GM18520 (cell line): ENCODE measurements around the gene MRPL54.
"Not testable (repeated sequence)": the region's sequence is repeated elsewhere in the genome, so short reads cannot be mapped to it uniquely, and the experiment has no call there.

Source experiments
- ATAC-seq: cut with Tn5 transposase; IDR thresholded peaks from one replicate; pipeline ENCODE4 v1.9.1; 2021; ENCODE audit not compliant: unreplicated experiment

MRPL54 gene

DNA sequence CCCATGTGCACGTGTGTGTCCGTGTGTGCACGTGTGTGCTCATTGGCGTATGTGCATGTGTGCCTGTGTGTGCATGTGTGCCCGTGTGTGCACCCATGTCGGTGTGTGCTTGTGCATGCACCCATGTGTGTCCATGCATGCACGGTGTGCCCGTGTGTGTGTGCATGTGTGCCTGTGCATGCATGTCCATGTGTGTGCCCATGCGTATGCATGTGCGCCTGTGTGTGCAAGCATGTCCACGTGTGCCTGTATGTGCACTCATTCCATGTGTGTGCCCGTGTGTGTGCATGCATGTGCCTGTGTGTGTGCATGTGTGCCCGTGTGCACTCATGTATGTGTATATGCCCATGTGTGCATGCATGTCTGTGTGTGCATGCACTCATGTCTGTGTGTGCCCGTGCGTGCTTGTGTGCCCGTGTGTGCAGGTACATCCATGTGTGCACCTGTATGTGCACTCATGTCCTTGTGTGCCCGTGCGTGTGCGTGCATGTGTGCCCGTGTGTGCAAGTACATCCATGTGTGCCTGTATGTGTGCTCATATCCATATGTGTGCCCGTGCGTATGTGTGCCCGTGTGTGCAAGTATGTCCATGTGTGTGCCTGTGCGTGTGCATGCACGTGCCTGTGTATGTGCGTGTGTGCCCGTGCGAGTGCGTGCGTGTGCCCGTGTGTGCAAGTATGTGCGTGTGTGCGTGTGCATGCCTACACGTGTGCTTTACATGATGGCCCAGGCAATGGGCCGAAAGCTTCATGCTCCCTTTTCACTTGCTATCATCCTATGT is 45.3 kb downstream of the MRPL54 start:
- ATAC-seq, result no peak

DNA sequence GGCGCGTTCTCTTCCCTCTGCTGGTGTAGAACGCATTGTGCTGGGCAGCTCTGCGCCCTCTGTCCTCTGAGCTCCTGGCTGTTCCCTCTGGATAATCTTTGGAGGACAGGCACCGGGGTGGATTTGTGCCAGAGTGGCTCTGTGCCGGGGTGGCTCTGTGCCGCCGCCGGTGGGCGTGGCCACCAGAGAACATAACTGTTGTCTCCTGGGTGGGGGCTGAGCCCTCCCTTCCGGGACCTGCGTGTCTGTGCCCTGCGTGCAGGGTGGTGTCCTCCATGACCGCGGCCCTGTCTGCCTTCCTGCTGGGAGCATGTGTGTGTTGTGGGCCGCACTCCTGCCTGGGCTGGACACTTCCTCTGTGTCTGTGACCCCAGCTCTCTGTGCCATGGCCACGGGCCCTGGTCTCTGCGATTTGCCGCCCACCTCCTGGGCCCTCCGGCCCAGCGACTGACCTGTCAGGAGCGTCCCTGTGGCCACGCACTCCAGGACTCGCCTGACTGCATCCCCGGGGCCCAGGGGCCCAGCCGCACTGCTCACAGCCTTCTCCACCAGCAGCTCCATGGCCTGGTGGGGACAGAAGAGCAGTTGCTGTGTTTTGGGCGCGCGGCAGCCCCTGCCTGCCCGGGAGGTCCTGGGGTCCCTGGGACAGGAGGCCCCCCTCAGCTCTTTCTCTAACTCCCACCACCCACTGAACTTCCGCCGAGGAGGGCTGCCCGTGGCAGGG is 46.1 kb downstream of the MRPL54 start:
- no peak for ATAC-seq

DNA sequence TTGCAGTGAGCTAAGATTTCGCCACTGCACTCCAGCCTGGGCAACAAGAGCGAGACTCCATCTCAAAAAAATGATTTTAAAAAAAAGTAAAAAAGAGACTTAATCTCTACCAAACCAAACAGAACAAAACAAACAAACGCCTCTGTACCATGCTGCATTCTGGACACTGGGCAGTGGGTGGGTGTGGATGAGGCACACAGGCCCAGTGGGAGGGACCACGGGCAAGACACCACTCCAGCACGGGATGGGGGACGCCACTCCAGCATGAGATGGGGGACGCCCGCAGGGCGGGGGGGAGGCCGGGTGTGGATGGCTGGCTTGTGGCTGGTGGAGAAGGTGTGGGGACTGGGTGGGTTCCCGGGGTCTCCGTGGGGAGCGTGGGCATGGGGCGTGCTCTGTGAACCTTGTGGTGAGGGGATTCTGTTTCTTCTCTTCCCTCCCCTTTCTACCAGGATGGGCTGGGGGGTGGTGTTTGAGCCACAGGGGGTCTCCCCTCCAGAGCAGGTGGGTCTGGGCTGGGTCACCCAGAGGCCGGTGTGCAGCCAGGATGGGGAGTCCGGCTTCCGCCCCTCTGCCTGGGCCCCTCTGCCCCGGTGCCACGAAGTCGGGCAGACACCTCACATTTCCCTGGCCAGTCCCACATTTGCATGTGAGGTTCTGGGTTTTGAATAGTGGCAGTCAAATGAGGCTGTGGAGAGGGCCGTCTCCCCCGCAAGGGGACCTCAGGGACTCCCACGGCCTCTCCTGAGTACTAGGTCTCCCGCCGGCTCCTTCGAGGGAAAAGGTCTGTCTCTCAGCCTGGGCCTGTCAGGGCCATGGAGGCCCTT is 47.6 kb downstream of the MRPL54 start:
- ATAC-seq, result no peak

DNA sequence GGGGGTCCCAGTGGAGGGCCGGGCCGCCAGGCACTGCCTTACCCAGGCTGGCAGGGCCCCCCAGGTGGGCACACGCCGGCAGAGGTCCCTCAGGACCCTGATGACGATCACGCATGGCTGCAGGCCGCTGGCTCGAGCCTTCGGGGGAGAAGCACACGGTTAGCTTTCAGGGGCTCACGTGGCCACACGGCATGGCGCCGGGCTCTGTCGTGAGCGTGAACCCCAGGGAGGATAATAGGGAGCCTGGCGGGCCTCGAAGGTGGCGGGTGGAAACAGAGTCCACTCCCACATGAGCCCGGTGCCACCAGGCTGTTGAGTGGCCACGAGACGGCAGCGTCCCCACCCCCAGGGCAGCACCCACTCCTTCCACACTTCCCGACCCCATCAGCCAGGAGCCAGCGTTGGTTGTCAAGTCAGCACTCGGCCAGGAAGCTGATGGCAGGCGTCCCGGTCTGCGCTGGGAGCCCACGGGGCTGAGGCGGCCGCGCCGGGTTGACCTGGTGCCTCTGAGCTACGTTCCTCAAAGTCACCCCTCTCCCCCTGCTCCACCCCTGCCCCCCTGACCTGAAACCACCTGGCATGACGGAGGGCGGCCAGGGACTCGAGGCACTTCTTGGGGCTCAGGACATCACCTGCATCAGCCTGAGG is 48.4 kb downstream of the MRPL54 start:
- no peak for ATAC-seq

DNA sequence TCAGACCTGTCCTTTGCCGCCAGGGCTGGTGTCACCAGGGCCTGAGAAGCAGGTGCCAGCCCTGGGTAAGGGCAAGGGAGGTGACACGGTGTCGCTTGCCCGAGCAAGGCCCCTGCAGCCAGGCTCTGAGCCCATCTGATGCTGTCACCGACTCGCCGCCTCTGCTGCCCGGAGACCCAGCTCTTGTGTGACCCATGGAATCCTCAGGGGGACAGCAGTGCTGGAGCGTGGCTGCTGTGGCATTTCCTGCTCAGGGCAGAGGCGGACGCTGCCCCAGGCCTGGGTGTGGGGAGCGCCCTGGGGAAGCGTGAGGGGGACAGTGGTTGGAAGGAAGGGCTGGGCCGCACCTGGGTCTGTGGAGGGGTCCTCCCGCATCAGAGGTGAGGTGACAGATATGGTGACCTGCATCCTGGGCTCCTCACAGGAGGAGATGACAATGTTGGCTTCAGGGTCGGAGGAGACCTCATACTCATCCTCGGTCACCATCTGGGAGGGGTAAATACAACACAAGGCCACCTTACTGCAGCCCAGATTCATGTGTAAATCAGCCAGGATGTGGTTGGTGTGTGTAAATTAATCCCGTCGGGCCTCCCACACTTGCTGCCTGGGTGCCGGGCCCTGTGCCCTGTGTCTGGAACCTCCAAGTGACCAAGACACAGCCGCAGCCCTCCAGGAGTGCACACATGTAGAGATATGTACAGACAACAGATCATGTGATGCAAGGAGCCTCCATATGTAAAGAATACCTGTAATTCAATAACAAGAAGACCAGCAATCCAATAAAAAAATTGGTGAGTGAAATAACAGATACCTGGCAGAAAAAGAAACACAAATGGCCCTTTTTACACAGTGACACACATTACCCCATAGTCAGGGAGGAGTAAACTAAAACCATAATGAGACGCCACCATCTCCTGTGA is 51.3 kb downstream of the MRPL54 start:
- no peak for ATAC-seq

DNA sequence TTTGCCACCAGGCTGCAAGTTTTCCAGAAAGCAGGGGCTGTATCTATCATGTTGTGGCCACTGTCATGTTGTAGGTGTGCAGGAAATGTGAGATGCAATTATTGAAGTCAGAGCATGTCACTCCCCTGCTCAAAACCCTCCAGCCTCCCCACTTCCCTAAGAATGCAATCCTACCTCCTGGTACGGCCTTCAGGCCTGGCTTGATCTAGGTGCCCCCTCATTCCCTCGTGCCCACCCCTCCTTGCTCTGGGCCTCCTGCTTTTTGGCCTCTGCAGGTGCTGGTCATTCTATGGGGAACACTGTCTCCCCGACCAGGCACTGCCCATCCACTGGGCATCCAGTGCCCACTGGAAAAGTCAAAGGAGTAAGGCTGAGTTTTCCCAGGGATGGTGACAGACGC is 52.2 kb downstream of the MRPL54 start:
- no peak for ATAC-seq

DNA sequence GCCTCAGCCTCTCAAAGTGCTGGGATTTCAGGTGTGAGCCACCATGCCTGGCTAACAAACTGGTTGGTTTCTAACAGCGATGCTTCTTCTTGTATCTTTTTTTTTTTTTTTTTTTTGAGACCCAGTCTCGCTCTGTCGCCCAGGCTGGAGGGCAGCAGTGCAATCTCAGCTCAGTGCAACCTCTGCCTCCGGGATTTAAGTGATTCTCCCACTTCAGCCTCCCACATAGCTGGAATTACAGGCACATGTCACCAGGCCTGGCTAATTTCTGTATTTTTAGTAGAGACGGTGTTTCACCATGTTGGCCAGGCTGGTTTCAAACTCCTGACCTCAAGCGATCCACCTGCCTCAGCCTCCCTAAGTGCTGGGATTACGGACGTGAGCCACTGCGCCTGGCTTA is 53.7 kb downstream of the MRPL54 start:
- ATAC-seq, result not testable (repeated sequence)

DNA sequence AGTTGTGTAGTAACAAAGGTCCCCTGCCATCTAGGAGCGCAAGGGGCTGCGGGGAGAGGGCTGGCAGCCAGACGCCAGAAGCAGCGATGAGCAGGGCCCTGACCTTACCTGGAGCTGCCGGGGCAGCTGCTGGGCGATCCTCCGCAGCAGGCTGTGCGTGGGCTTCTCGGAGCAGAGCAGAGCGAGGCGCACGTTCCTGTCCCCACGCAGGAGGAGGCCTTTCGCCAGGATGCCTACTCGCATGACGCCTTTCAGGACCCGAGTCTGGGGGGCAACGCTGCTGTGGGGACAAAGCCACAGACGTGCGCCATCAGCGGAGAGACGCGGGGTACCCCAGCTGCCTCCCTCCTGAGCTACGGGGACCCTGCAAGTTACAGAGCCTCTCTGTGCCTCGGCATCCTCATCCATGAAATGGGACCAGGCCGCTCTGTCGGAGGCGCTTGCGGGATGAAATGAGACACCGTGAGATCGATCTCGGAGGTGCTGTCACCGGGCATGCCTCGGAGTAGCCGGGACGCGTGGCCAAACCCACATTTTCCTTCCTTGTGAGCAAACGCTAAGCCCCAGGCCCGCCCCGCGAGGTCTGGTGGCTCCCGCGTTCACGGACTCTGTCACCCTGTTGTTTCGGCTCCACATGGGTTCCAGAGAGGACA is 54.2 kb downstream of the MRPL54 start:
- ATAC-seq, result no peak
